ENCODE measurements around the gene CDH23. TPM values are rescaled to one million over a fixed set of nuclear protein-coding genes. Genes with fewer than 3 reads are reported as not detected.

Gene CDH23
- polyA plus RNA-seq, 2 donors = 1.6 to 3.2 TPM

DNA sequence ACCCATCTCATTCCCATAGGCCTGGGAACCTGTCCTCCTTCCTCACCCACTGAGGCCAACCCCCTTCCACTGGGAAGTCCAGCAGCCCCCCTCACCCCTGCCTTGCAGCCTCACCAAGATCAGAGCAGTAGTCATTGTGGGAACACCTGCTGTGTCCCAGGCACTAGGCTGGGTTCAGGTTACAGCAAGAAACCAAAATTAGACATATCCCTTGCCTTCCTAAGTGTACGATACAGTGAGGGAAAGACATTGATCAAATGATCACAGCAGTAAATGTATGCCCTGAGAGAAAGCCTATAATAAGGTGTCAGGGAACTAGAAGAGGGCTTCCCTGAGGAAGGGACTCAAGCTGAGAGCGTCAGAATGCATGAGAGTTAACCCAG is 339.8 kb downstream of the CDH23 start:
- H3K4me1 ChIP-seq (ENCODE audit: control insufficient read depth in 2 of 2, insufficient read depth in 2 of 2, low read length in 1 of 2) = peaks cover 11 to 57% of the 10 kb centered on the region in 2 donors
- H3K27me3 ChIP-seq (ENCODE audit: control insufficient read depth in 1 of 2, insufficient read depth in 2 of 2, low read length in 2 of 2) = no peaks in the 10 kb centered on the region
- no peaks in the 10 kb centered on the region for H3K9me3 ChIP-seq (ENCODE audit: control insufficient read depth in 2 of 2, insufficient read depth in 1 of 2, low read depth in 1 of 2, low read length in 1 of 2)
- 75 to 77% methylated on average over 2 of the region's 2 CpGs for WGBS, 2 donors
- H3K27ac ChIP-seq (ENCODE audit: low read depth in 2 of 2, low read length in 1 of 2) = peak overlapping the region; percentile 85 to 86
- no peaks in the 10 kb centered on the region for H3K36me3 ChIP-seq (ENCODE audit: control insufficient read depth in 2 of 2, insufficient read depth in 2 of 2, low read length in 1 of 2)
- H3K4me3 ChIP-seq (ENCODE audit: low read depth in 1 of 2, low read length in 2 of 2) = no peak overlapping the region

DNA sequence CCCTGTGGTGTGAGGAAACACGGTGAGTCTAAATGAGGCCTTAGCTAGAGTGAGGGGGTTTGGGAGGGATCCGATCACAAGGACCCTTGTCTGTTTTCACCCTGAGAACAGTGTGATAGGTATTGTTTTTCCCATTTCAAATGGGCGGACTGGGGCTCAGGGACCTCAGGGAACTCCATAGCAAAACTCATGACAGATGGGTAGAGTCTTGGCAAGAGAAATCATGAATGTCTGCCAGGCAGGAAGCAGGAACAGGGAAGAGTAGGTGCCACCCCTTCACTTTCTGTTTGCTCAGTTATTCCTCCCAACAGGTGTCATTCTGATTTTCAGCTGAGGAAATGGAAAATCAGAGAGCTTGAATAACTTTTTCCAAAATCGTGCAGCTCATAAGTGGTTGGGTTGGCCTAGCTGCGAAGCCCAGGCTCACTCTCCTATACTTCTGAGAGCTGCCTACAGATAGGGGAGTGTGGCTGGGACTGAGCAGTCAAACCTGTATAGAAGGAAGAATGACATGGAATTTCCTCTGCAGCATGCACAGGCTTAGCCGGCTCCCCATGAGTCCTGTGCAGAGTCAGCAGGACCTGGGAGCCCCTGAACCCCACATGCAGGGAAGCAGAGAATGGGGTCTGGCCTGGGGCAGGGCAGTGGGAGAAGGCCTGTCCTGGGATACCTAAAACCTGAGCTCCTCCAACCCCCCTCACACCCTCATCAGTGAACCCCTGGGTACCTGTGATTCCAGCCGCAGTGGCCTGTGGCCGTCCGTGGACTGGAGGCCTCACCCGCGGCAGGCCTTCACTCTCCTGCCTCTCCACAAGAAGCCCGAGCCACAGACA is 340.5 kb downstream of the CDH23 start:
- Histone ChIP-seq H3K27me3 (ENCODE audit: control insufficient read depth in 1 of 2, insufficient read depth in 2 of 2, low read length in 2 of 2) (no peaks in the 10 kb centered on the region), H3K36me3 (ENCODE audit: control insufficient read depth in 2 of 2, insufficient read depth in 2 of 2, low read length in 1 of 2) (no peaks in the 10 kb centered on the region), H3K9me3 (ENCODE audit: control insufficient read depth in 2 of 2, insufficient read depth in 1 of 2, low read depth in 1 of 2, low read length in 1 of 2) (no peaks in the 10 kb centered on the region), H3K4me3 (ENCODE audit: low read depth in 1 of 2, low read length in 2 of 2) (no peak overlapping the region), H3K4me1 (ENCODE audit: control insufficient read depth in 2 of 2, insufficient read depth in 2 of 2, low read length in 1 of 2) (peaks cover 11 to 59% of the 10 kb centered on the region in 2 donors), H3K27ac (ENCODE audit: low read depth in 2 of 2, low read length in 1 of 2) (peak overlapping the region; percentile 85 to 86)
- WGBS, 2 donors = 60 to 61% methylated on average over 12 of the region's 12 CpGs

DNA sequence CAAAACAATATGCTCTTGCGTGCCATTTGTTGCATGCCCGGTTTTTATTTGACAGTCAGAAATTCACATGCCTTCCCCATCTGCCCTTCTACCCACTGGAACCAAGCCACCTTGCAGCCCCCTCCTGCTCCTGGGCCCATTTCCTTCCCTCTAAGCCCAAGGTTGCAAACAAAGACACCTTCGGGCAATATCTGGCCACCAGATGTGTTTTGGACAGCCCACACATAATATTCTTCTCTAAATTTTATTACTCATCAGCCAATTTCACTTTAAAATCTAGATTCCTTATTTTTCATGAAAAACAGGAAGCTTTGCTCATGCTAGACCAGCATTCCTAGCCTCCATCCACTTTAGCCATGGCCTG is 341.1 kb downstream of the CDH23 start:
- Histone ChIP-seq H3K4me3 (ENCODE audit: low read depth in 1 of 2, low read length in 2 of 2) (no peak overlapping the region), H3K27me3 (ENCODE audit: control insufficient read depth in 1 of 2, insufficient read depth in 2 of 2, low read length in 2 of 2) (no peaks in the 10 kb centered on the region), H3K4me1 (ENCODE audit: control insufficient read depth in 2 of 2, insufficient read depth in 2 of 2, low read length in 1 of 2) (peaks cover 11 to 61% of the 10 kb centered on the region in 2 donors), H3K27ac (ENCODE audit: low read depth in 2 of 2, low read length in 1 of 2) (peak overlapping the region; percentile 85 to 86), H3K36me3 (ENCODE audit: control insufficient read depth in 2 of 2, insufficient read depth in 2 of 2, low read length in 1 of 2) (no peaks in the 10 kb centered on the region), H3K9me3 (ENCODE audit: control insufficient read depth in 2 of 2, insufficient read depth in 1 of 2, low read depth in 1 of 2, low read length in 1 of 2) (no peaks in the 10 kb centered on the region)
- 59 to 61% methylated on average over 3 of the region's 3 CpGs for WGBS, 2 donors

DNA sequence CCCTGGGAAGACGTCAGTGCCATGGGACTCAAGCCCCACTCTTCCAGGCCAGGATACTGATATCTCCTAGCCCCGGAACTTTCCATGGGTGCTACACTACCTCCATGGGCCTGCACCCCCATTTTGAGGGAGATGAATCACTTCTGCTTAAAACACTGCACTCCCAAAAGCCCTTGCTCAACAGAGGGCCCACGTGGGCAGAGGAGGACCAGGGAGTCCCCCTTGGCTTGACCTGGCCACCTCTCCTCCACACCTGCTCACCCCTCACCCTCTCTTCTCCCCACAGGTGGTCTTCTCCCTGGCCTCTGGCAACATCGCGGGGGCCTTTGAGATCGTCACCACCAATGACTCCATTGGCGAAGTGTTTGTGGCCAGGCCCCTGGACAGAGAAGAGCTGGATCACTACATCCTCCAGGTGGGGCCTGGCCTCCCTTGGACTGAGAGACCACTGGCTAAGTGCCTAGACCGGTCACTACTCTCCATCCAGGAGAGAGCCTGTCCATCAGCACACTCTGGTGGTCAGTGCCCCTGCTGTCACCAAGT is 342.7 kb downstream of the CDH23 start:
- Histone ChIP-seq H3K36me3 (ENCODE audit: control insufficient read depth in 2 of 2, insufficient read depth in 2 of 2, low read length in 1 of 2) (no peaks in the 10 kb centered on the region), H3K9me3 (ENCODE audit: control insufficient read depth in 2 of 2, insufficient read depth in 1 of 2, low read depth in 1 of 2, low read length in 1 of 2) (no peaks in the 10 kb centered on the region), H3K27ac (ENCODE audit: low read depth in 2 of 2, low read length in 1 of 2) (peak overlapping the region in 1 of 2 donors; percentile 43), H3K4me3 (ENCODE audit: low read depth in 1 of 2, low read length in 2 of 2) (no peak overlapping the region), H3K4me1 (ENCODE audit: control insufficient read depth in 2 of 2, insufficient read depth in 2 of 2, low read length in 1 of 2) (peaks cover 11 to 60% of the 10 kb centered on the region in 2 donors), H3K27me3 (ENCODE audit: control insufficient read depth in 1 of 2, insufficient read depth in 2 of 2, low read length in 2 of 2) (no peaks in the 10 kb centered on the region)
- WGBS, 2 donors = 93 to 94% methylated on average over 8 of the region's 8 CpGs

DNA sequence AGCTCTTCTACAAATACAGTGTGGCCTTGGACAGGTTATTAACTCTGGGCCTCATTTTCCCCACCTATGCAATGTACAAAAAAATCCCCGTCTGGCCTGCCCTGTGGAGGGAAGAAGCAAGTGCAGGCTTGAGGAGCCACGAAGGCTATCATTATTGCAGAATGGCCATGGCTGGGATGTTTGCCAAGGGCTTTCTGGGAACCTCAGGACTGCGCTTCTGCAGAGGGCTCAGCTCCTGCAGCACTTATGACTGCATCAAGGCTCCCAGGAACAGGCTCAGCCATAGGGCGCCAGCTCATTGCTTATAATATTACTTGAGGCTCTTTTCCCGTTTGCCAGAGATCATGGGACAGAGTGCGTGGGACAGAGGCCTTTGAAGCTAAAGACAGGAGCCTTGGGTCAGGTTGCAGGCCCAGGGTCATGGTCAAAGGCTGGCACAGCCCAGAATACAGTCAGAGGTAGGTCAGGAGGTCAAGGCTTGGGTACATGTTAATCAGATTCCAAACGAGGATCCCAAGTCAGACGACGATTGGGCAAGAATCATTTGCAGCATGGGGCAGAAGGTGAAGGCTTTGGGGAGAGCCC is 343.4 kb downstream of the CDH23 start:
- WGBS, 2 donors = 32 to 45% methylated on average over 9 of the region's 9 CpGs
- Histone ChIP-seq H3K27me3 (ENCODE audit: control insufficient read depth in 1 of 2, insufficient read depth in 2 of 2, low read length in 2 of 2) (no peaks in the 10 kb centered on the region), H3K36me3 (ENCODE audit: control insufficient read depth in 2 of 2, insufficient read depth in 2 of 2, low read length in 1 of 2) (no peaks in the 10 kb centered on the region), H3K4me1 (ENCODE audit: control insufficient read depth in 2 of 2, insufficient read depth in 2 of 2, low read length in 1 of 2) (peaks cover 11 to 58% of the 10 kb centered on the region in 2 donors), H3K4me3 (ENCODE audit: low read depth in 1 of 2, low read length in 2 of 2) (no peak overlapping the region), H3K9me3 (ENCODE audit: control insufficient read depth in 2 of 2, insufficient read depth in 1 of 2, low read depth in 1 of 2, low read length in 1 of 2) (no peaks in the 10 kb centered on the region), H3K27ac (ENCODE audit: low read depth in 2 of 2, low read length in 1 of 2) (peak overlapping the region; percentile 22 to 66)

DNA sequence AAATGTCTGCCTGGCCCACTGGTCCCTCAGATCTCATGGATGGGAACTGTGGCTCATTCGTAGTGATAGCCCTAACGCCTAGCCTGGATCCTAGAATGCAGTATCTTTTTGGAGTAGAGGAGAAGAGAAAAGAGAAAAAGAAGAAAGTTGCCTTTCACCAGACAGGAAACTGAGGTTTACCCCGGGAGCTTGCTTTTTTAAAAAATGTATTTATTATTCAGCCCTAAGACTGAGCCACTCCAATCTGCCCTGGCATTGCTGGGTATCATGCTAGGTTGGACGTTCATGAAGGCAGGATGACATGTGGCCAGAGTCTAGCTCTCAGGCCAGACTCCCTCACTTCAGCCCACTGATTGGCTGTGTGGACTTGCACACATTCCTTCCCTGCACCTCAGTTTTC is 344.3 kb downstream of the CDH23 start:
- Histone ChIP-seq H3K36me3 (ENCODE audit: control insufficient read depth in 2 of 2, insufficient read depth in 2 of 2, low read length in 1 of 2) (no peaks in the 10 kb centered on the region), H3K9me3 (ENCODE audit: control insufficient read depth in 2 of 2, insufficient read depth in 1 of 2, low read depth in 1 of 2, low read length in 1 of 2) (no peaks in the 10 kb centered on the region), H3K4me3 (ENCODE audit: low read depth in 1 of 2, low read length in 2 of 2) (no peak overlapping the region), H3K27ac (ENCODE audit: low read depth in 2 of 2, low read length in 1 of 2) (no peak overlapping the region), H3K27me3 (ENCODE audit: control insufficient read depth in 1 of 2, insufficient read depth in 2 of 2, low read length in 2 of 2) (no peaks in the 10 kb centered on the region), H3K4me1 (ENCODE audit: control insufficient read depth in 2 of 2, insufficient read depth in 2 of 2, low read length in 1 of 2) (peaks cover 11 to 51% of the 10 kb centered on the region in 2 donors)
- WGBS, 2 donors = 67 to 76% methylated on average over 4 of the region's 4 CpGs

DNA sequence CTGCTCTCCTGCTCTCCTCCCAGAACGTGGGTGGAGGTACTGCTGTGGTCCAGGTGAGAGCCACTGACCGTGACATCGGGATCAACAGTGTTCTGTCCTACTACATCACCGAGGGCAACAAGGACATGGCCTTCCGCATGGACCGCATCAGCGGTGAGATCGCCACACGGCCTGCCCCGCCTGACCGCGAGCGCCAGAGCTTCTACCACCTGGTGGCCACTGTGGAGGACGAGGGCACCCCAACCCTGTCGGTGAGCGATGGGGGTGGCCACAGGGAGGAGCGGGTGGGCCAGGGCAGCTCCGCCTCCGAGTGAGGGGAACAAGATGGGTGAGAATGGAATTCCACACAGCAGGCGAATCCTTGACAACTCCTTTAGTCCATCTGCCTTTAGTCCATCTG is 345.0 kb downstream of the CDH23 start:
- Histone ChIP-seq H3K4me3 (ENCODE audit: low read depth in 1 of 2, low read length in 2 of 2) (no peak overlapping the region), H3K27me3 (ENCODE audit: control insufficient read depth in 1 of 2, insufficient read depth in 2 of 2, low read length in 2 of 2) (no peaks in the 10 kb centered on the region), H3K27ac (ENCODE audit: low read depth in 2 of 2, low read length in 1 of 2) (no peak overlapping the region), H3K36me3 (ENCODE audit: control insufficient read depth in 2 of 2, insufficient read depth in 2 of 2, low read length in 1 of 2) (no peaks in the 10 kb centered on the region), H3K9me3 (ENCODE audit: control insufficient read depth in 2 of 2, insufficient read depth in 1 of 2, low read depth in 1 of 2, low read length in 1 of 2) (no peaks in the 10 kb centered on the region), H3K4me1 (ENCODE audit: control insufficient read depth in 2 of 2, insufficient read depth in 2 of 2, low read length in 1 of 2) (peaks cover 14 to 51% of the 10 kb centered on the region in 2 donors)
- 96% methylated on average over 20 of the region's 20 CpGs for WGBS, 2 donors

DNA sequence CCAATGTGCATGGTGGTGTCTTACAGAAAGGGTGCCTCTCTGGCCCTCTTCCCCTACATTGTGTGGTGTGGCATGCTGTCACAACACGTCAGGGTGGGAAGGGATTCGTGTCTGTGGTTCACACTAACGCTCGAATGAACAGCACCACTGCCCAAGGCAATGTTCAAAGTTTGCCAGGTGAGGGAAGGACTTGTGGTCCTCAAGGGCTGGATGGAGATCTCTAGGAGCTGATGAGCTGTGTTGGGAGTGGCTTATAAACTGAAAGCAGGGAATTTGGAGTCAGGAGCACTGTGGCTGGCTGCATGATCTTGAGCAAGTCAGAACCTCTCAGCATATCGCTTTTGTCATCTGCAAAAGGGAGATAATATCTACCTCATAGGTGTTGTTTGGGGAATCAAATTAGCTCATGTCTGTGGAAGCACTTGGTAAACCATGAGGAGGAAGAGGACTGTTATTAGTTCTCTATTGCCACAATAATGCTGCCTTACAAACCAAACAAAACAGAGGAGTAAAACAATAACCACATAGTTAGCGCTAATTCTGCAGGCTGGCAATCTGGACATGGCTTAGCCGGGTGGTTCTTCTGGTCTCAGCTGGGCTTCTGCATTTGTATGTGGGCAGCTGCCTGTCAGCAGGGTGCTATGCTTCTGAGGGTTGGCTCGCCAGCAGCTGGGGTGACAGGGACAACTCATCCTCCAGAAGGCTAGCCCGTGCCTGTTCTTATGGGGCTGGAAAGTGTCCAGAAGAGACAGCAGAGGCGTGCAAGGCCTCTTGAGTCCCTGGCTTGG is 345.8 kb downstream of the CDH23 start:
- Histone ChIP-seq H3K9me3 (ENCODE audit: control insufficient read depth in 2 of 2, insufficient read depth in 1 of 2, low read depth in 1 of 2, low read length in 1 of 2) (no peaks in the 10 kb centered on the region), H3K4me1 (ENCODE audit: control insufficient read depth in 2 of 2, insufficient read depth in 2 of 2, low read length in 1 of 2) (peaks cover 18 to 52% of the 10 kb centered on the region in 2 donors), H3K27ac (ENCODE audit: low read depth in 2 of 2, low read length in 1 of 2) (peak overlapping the region in 1 of 2 donors; percentile 58), H3K4me3 (ENCODE audit: low read depth in 1 of 2, low read length in 2 of 2) (no peak overlapping the region), H3K27me3 (ENCODE audit: control insufficient read depth in 1 of 2, insufficient read depth in 2 of 2, low read length in 2 of 2) (no peaks in the 10 kb centered on the region), H3K36me3 (ENCODE audit: control insufficient read depth in 2 of 2, insufficient read depth in 2 of 2, low read length in 1 of 2) (no peaks in the 10 kb centered on the region)
- WGBS, 2 donors = 72 to 76% methylated on average over 10 of the region's 10 CpGs

DNA sequence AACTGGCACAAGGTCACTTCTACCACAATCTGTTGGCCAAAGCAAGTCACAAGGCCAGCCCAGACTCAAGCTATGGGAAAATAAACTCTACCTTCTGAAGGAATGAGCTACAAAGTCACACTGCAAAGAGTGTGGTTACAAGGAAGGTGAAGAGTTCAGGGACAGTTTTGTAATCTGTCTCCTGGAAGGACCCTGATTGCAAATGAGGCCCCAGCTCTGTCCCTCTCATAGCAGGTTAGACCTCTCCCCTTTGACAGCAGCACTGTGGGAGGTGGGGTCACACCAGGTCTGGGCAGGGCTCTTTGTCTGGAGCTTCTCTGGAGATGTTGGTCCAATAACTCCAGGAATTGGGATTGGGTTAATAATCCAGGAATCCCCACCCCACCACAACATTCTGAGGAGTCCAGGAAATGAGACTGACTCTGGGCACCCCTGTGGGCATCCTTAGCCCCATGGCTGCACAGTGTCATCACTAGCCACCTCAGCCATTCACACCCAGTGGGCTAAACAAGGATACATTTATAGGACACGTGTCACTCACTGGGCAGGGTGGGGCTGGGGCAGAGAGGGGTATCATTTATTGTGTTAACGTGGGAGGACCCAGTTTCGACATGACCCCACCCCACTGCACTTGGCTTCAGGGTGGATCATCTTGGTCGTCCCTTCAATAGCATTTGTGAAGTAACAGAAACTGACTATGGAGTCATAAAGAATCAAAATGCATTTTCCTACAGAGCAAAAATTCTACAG is 346.5 kb downstream of the CDH23 start:
- Histone ChIP-seq H3K27ac (ENCODE audit: low read depth in 2 of 2, low read length in 1 of 2) (no peak overlapping the region), H3K9me3 (ENCODE audit: control insufficient read depth in 2 of 2, insufficient read depth in 1 of 2, low read depth in 1 of 2, low read length in 1 of 2) (no peaks in the 10 kb centered on the region), H3K27me3 (ENCODE audit: control insufficient read depth in 1 of 2, insufficient read depth in 2 of 2, low read length in 2 of 2) (no peaks in the 10 kb centered on the region), H3K36me3 (ENCODE audit: control insufficient read depth in 2 of 2, insufficient read depth in 2 of 2, low read length in 1 of 2) (no peaks in the 10 kb centered on the region), H3K4me1 (ENCODE audit: control insufficient read depth in 2 of 2, insufficient read depth in 2 of 2, low read length in 1 of 2) (peaks cover 24 to 53% of the 10 kb centered on the region in 2 donors), H3K4me3 (ENCODE audit: low read depth in 1 of 2, low read length in 2 of 2) (no peak overlapping the region)
- 85 to 87% methylated on average over 4 of the region's 4 CpGs for WGBS, 2 donors

All from esophagus (tissue), 2 donors.